SJCRH30 (cell line): ENCODE measurements around the gene PDZD8. TPM values are rescaled to one million over a fixed set of nuclear protein-coding genes. Genes with fewer than 3 reads are reported as not detected.

Experiments used
- DNase-seq, 2 experiments: peaks; one replicate each; pipeline ENCODE4 v3.0.0-alpha.2; 2015 to 2020
- H3K27ac ChIP-seq: fragments of 250-450 bp; sonication (Bioruptor Pico); 2 replicates; pipeline ENCODE4 v1.5.1; 2020; ENCODE audit warnings: mild to moderate bottlenecking, moderate library complexity
- H3K27me3 ChIP-seq: fragments of 250-450 bp; sonication (Bioruptor Pico); 2 replicates; pipeline ENCODE4 v1.5.1; 2020; ENCODE audit warnings: mild to moderate bottlenecking, moderate library complexity
- H3K36me3 ChIP-seq: fragments of 250-450 bp; sonication (Bioruptor Pico); 2 replicates; pipeline ENCODE4 v1.5.1; 2020; ENCODE audit warnings: mild to moderate bottlenecking, moderate library complexity
- H3K4me1 ChIP-seq: fragments of 250-450 bp; sonication (Bioruptor Pico); 2 replicates; pipeline ENCODE4 v1.5.1; 2020; ENCODE audit warnings: mild to moderate bottlenecking, moderate library complexity
- H3K4me3 ChIP-seq: fragments of 250-450 bp; sonication (Bioruptor Pico); 2 replicates; pipeline ENCODE4 v1.5.1; 2020; ENCODE audit warnings: mild to moderate bottlenecking, moderate library complexity
- H3K9me3 ChIP-seq: fragments of 250-450 bp; sonication (Bioruptor Pico); replicated peaks from 2 replicates; pipeline ENCODE4 v1.5.1; 2020; ENCODE audit warnings: mild to moderate bottlenecking, moderate library complexity
- total RNA-seq: library from RNA; depleted of rRNA; stranded (reverse); fragments of >200 nt; shearing (Covaris generic); gene quantifications from 2 replicates; pipeline ENCODE4 v1.2.3, GENCODE V29; 2014

The PDZD8 gene
- total RNA-seq, 1 experiment from 2014 or later, result 31.4 TPM

DNA sequence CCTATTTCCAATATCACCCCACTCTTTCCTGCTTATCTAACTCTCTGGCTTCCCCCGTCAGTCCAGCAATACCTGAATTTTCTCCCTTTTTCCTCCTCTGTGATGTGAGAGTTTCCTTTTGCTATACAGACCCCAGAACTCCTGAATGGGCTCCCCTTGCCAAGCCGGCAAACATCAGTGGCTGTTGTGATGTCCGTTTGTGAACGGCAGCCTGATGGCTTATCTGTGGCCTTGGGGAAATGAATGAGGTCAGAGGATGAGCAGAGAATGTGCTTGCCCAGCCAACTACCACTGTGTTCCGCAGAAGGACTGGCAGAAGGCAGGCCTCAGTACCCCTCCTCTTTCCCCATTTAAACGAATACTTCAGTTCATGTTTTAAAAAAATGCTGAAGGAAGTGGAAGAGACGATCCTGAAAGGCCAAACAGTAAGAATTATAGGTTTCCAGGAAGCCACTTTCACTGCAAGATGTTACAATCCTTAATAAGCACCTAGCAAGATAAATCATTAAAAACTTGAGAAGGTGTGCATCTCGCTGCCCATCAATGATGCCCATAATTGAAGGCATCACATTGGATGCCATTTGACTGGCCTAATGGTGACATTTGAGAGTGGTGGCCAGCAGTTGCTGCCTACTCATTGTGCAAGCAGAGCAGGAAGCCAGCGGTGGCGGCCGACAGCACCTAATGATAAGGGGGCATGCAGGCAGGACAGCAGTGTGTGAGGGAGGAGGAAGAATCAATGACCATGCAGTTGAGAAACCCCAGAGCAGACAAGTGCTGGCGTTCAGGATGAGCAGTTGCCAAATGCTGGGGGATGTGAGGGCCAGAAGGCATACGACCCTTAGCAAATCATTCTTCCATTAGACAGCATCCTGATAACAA, 102.8 kb downstream of the PDZD8 start:
- no peak overlapping the region for H3K27ac ChIP-seq
- H3K4me1 ChIP-seq, result no peaks in the 10 kb centered on the region
- no peaks in the 10 kb centered on the region for H3K9me3 ChIP-seq
- H3K4me3 ChIP-seq, result no peak overlapping the region
- no peaks in the 10 kb centered on the region for H3K36me3 ChIP-seq
- H3K27me3 ChIP-seq, result no peaks in the 10 kb centered on the region
- DNase-seq, result no peak

- H3K36me3 ChIP-seq, result no peaks in the 10 kb centered on the region
- H3K4me3 ChIP-seq, result no peak overlapping the region
- no peaks in the 10 kb centered on the region for H3K9me3 ChIP-seq
- no peaks in the 10 kb centered on the region for H3K4me1 ChIP-seq
- H3K27ac ChIP-seq, result no peak overlapping the region
- DNase-seq, result no peak
- no peaks in the 10 kb centered on the region for H3K27me3 ChIP-seq
Measured at GRCh38 chr10:117271427-117271826, 103.8 kb downstream of the PDZD8 start.

DNA sequence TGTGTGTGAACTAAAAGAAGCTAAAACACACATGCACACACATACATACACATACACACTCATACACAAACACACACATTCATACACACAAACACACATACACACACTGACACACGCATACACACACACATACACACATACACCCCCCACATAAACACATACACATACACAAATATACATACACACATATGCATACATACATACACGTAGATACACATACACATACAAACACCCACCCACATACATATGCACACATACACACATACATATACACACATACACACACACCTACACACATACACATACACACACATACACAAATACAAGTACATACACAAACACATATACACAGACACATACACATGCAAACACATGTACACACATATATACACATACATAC, 106.3 kb downstream of the PDZD8 start:
- no peak overlapping the region for H3K27ac ChIP-seq

DNA sequence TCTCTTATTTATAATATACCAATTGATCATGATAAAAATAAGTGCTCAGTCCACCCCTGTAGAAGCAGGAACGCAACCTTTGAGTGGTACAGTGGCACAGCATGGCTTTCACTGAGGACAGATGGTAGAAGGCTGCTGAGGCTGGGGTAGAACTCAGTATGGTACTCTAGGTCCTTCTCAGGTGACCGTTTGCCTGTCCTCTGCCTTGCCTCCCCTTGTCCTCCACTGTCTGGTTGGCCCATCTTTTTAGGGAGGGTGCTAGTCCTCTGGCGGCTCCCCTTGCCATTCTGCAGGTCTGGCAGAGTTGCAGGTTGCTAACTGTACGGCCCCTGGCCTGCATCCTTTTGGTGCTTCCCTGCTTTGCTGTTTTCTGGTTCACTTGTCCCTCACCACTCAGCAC, 107.0 kb downstream of the PDZD8 start:
- Histone ChIP-seq H3K27ac (no peak overlapping the region), H3K4me3 (no peak overlapping the region), H3K36me3 (no peaks in the 10 kb centered on the region), H3K4me1 (peaks cover 5% of the 10 kb centered on the region; the same call in 1 of the 2 replicates), H3K27me3 (no peaks in the 10 kb centered on the region), H3K9me3 (no peaks in the 10 kb centered on the region)
- no peak for DNase-seq

More for the DNA sequence above, 106.3 kb downstream of the PDZD8 start:
- no peak for DNase-seq
- Histone ChIP-seq H3K27me3 (no peaks in the 10 kb centered on the region), H3K4me1 (peaks cover 5% of the 10 kb centered on the region; the same call in 1 of the 2 replicates), H3K9me3 (no peaks in the 10 kb centered on the region), H3K36me3 (no peaks in the 10 kb centered on the region), H3K4me3 (no peak overlapping the region)

GRCh38 chr10:117266812-117267211, 108.4 kb downstream of the PDZD8 start:
- H3K4me3 ChIP-seq, result no peak overlapping the region
- no peaks in the 10 kb centered on the region for H3K9me3 ChIP-seq
- DNase-seq, result no peak
- H3K27ac ChIP-seq, result no peak overlapping the region
- no peaks in the 10 kb centered on the region for H3K36me3 ChIP-seq
- H3K4me1 ChIP-seq, result peaks cover 5% of the 10 kb centered on the region; the same call in 1 of the 2 replicates
- no peaks in the 10 kb centered on the region for H3K27me3 ChIP-seq

GRCh38 chr10:117266400-117266799, 108.8 kb downstream of the PDZD8 start:
- Histone ChIP-seq H3K27me3 (no peaks in the 10 kb centered on the region), H3K4me1 (peaks cover 5% of the 10 kb centered on the region; the same call in 1 of the 2 replicates), H3K9me3 (no peaks in the 10 kb centered on the region), H3K27ac (no peak overlapping the region), H3K36me3 (no peaks in the 10 kb centered on the region), H3K4me3 (no peak overlapping the region)
- DNase-seq, result no peak

DNA sequence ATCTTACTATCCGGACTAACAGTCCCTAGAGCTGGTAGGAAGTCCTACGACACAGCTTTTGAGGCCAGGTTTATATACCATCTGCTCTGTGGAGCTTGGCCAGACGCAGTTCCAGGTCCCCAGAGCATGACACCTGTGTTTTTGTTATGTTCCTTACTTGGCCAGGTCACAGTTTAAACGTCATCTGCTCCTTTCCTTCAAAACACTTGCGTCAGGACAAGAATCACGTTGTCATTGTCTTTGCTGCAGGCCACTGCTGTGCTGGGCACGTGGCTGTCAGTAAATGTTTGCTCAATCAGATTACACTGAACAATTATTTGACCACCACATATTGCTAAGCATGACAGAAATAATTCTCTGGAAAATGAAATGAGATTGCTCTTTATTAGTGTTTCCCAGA, 110.5 kb downstream of the PDZD8 start:
- Histone ChIP-seq H3K36me3 (no peaks in the 10 kb centered on the region), H3K4me1 (peaks cover 5% of the 10 kb centered on the region; the same call in 1 of the 2 replicates), H3K27ac (no peak overlapping the region), H3K4me3 (no peak overlapping the region), H3K27me3 (no peaks in the 10 kb centered on the region), H3K9me3 (no peaks in the 10 kb centered on the region)
- DNase-seq, result peak in 1 of 2 experiments; percentile 29

- Histone ChIP-seq H3K27ac (no peak overlapping the region), H3K36me3 (no peaks in the 10 kb centered on the region), H3K9me3 (no peaks in the 10 kb centered on the region), H3K4me3 (no peak overlapping the region), H3K4me1 (peaks cover 5% of the 10 kb centered on the region; the same call in 1 of the 2 replicates), H3K27me3 (no peaks in the 10 kb centered on the region)
- DNase-seq, result no peak
Measured at GRCh38 chr10:117262903-117263293, 112.3 kb downstream of the PDZD8 start.

- no peak for DNase-seq
- H3K27me3 ChIP-seq, result no peaks in the 10 kb centered on the region
- H3K27ac ChIP-seq, result no peak overlapping the region
- H3K36me3 ChIP-seq, result no peaks in the 10 kb centered on the region
- peaks cover 5% of the 10 kb centered on the region; the same call in 1 of the 2 replicates for H3K4me1 ChIP-seq
- H3K4me3 ChIP-seq, result no peak overlapping the region
- H3K9me3 ChIP-seq, result no peaks in the 10 kb centered on the region
Measured at GRCh38 chr10:117262291-117262902, 112.8 kb downstream of the PDZD8 start.

DNA sequence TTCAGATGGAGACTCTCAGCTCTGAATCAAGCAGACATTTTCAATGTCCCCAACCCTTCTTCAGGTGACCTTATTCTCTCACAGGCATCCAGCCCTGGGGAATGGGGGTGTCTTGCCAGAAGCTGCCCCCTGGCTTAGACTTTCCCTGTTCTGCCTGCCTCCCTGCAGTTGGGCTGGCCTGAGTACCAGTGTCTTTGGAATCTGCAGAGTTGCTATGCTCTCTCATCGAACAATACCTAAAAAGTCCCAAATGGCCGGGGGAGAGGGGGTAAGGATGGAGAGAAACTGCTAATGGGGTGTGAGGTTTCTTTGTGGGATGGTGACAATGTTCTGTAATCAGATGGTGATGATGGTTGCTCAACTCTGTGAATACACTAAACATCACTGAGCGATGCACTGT, 113.7 kb downstream of the PDZD8 start:
- H3K9me3 ChIP-seq, result no peaks in the 10 kb centered on the region
- peaks cover 5% of the 10 kb centered on the region; the same call in 1 of the 2 replicates for H3K4me1 ChIP-seq
- no peak overlapping the region for H3K27ac ChIP-seq
- no peak for DNase-seq
- no peaks in the 10 kb centered on the region for H3K27me3 ChIP-seq
- no peaks in the 10 kb centered on the region for H3K36me3 ChIP-seq
- H3K4me3 ChIP-seq, result no peak overlapping the region

GRCh38 chr10:117260084-117260483, 115.2 kb downstream of the PDZD8 start:
- H3K9me3 ChIP-seq, result no peaks in the 10 kb centered on the region
- no peaks in the 10 kb centered on the region for H3K27me3 ChIP-seq
- H3K4me3 ChIP-seq, result no peak overlapping the region
- no peak for DNase-seq
- H3K36me3 ChIP-seq, result no peaks in the 10 kb centered on the region
- peaks cover 5% of the 10 kb centered on the region; the same call in 1 of the 2 replicates for H3K4me1 ChIP-seq
- H3K27ac ChIP-seq, result no peak overlapping the region

- Histone ChIP-seq H3K27me3 (no peaks in the 10 kb centered on the region), H3K36me3 (no peaks in the 10 kb centered on the region), H3K4me1 (no peaks in the 10 kb centered on the region), H3K9me3 (no peaks in the 10 kb centered on the region), H3K4me3 (no peak overlapping the region), H3K27ac (no peak overlapping the region)
- DNase-seq, result no peak
Measured at GRCh38 chr10:117259279-117259678, 116.0 kb downstream of the PDZD8 start.

DNA sequence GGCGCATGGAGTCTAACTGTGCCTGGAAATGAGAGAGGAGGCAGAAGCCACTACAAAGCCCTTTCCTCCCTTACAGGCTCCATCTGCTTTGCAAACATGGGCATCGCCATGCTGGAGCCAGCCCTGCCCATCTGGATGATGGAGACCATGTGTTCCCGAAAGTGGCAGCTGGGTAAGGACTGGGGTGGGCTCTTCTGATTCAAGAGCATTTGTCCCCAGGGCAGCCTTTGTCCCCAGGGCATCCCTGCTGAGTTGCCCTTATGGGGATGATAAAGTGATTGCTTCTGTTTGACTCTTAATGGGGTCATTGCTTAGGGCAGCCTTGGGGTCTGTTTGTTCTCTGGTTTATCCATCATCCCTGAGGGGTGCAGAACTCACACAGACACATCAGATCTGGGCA, 117.5 kb downstream of the PDZD8 start:
- no peak overlapping the region for H3K4me3 ChIP-seq
- no peak overlapping the region for H3K27ac ChIP-seq
- DNase-seq, result peak; percentile 26 to 41
- no peaks in the 10 kb centered on the region for H3K4me1 ChIP-seq
- H3K9me3 ChIP-seq, result no peaks in the 10 kb centered on the region
- H3K27me3 ChIP-seq, result no peaks in the 10 kb centered on the region
- no peaks in the 10 kb centered on the region for H3K36me3 ChIP-seq

- Histone ChIP-seq H3K9me3 (no peaks in the 10 kb centered on the region), H3K4me1 (no peaks in the 10 kb centered on the region), H3K4me3 (no peak overlapping the region), H3K27ac (no peak overlapping the region), H3K27me3 (no peaks in the 10 kb centered on the region), H3K36me3 (no peaks in the 10 kb centered on the region)
- DNase-seq, result no peak
Measured at GRCh38 chr10:117256910-117257309, 118.3 kb downstream of the PDZD8 start.

- H3K27me3 ChIP-seq, result no peaks in the 10 kb centered on the region; the same call in 1 of the 2 replicates
- no peaks in the 10 kb centered on the region for H3K36me3 ChIP-seq
- H3K9me3 ChIP-seq, result no peaks in the 10 kb centered on the region
- DNase-seq, result no peak
- H3K4me3 ChIP-seq, result no peak overlapping the region
- H3K27ac ChIP-seq, result no peak overlapping the region
- H3K4me1 ChIP-seq, result no peaks in the 10 kb centered on the region
Measured at GRCh38 chr10:117255835-117256460, 119.3 kb downstream of the PDZD8 start.
